Activated T-cell treated with anti-CD3 and anti-CD28 coated beads, Interleukin-2, amount 50 U/mL, for 4 hours (primary cell): ENCODE measurements around the gene C7. TPM values are rescaled to one million over a fixed set of nuclear protein-coding genes. Genes with fewer than 3 reads are reported as not detected.

Experiments
- ATAC-seq, 2 donors: fragments of 200-7000 bp; cut with Tn5 transposase; one replicate each; pipeline ENCODE4 v1.10.0; 2021
- DNase-seq: peaks from one replicate; pipeline ENCODE4 v3.0.0-alpha.2; 2020
- H3K27me3 Mint-ChIP-seq: one replicate; pipeline ENCODE4 v1.8.0; 2021; ENCODE audit warnings: low read depth, mixed read lengths
- H3K36me3 Mint-ChIP-seq: one replicate; pipeline ENCODE4 v1.8.0; 2022; ENCODE audit warnings: mixed read lengths; ENCODE audit not compliant: insufficient read depth
- H3K4me1 Mint-ChIP-seq: one replicate; pipeline ENCODE4 v1.8.0; 2021; ENCODE audit warnings: low read depth, mixed read lengths
- H3K4me3 Mint-ChIP-seq: one replicate; pipeline ENCODE4 v1.8.0; 2021; ENCODE audit warnings: mild to moderate bottlenecking, moderate library complexity, mixed read lengths
- H3K9me3 Mint-ChIP-seq: one replicate; pipeline ENCODE4 v1.8.0; 2021; ENCODE audit warnings: mixed read lengths
- total RNA-seq, 3 donors: library from RNA; stranded (reverse); gene quantifications; one replicate each; pipeline ENCODE4 v1.2.1, GENCODE V29; 2021

C7 gene
- total RNA-seq, 3 donors from 2014 or later, result 0.54 to 1.7 (median 0.63) TPM

- no peak for ATAC-seq
- peaks cover 2% of the 10 kb centered on the region for H3K27me3 Mint-ChIP-seq
- no peaks in the 10 kb centered on the region for H3K9me3 Mint-ChIP-seq
- no peaks in the 10 kb centered on the region for H3K36me3 Mint-ChIP-seq
- DNase-seq, result no peak
- no peaks in the 10 kb centered on the region for H3K4me1 Mint-ChIP-seq
- H3K4me3 Mint-ChIP-seq, result no peak overlapping the region
These were observed 49.5 kb downstream of the C7 start for GRCh38 chr5:40958811-40959210.

GRCh38 chr5:40960037-40960436, 50.7 kb downstream of the C7 start:
- ATAC-seq (no peak), DNase-seq (no peak)
- Mint-ChIP-seq H3K27me3 (peaks cover 2% of the 10 kb centered on the region), H3K36me3 (no peaks in the 10 kb centered on the region), H3K4me1 (no peaks in the 10 kb centered on the region), H3K9me3 (no peaks in the 10 kb centered on the region), H3K4me3 (no peak overlapping the region)

GRCh38 chr5:40962207-40962955, 53.1 kb downstream of the C7 start:
- Mint-ChIP-seq H3K27me3 (peaks cover 2% of the 10 kb centered on the region), H3K36me3 (no peaks in the 10 kb centered on the region), H3K4me3 (no peak overlapping the region), H3K9me3 (no peaks in the 10 kb centered on the region), H3K4me1 (no peaks in the 10 kb centered on the region)
- ATAC-seq, result no peak
- no peak for DNase-seq

GRCh38 chr5:40972434-40972833, 63.1 kb downstream of the C7 start:
- no peaks in the 10 kb centered on the region for H3K4me1 Mint-ChIP-seq
- no peaks in the 10 kb centered on the region for H3K36me3 Mint-ChIP-seq
- no peaks in the 10 kb centered on the region for H3K9me3 Mint-ChIP-seq
- no peak overlapping the region for H3K4me3 Mint-ChIP-seq
- no peak for ATAC-seq
- peaks cover 6% of the 10 kb centered on the region for H3K27me3 Mint-ChIP-seq
- no peak for DNase-seq

- H3K27me3 Mint-ChIP-seq, result peaks cover 6% of the 10 kb centered on the region
- H3K4me1 Mint-ChIP-seq, result no peaks in the 10 kb centered on the region
- no peak overlapping the region for H3K4me3 Mint-ChIP-seq
- no peaks in the 10 kb centered on the region for H3K36me3 Mint-ChIP-seq
- ATAC-seq, result no peak
- no peak for DNase-seq
- no peaks in the 10 kb centered on the region for H3K9me3 Mint-ChIP-seq
These were observed 64.2 kb downstream of the C7 start for GRCh38 chr5:40973364-40974004.

GRCh38 chr5:40976041-40976440, 66.7 kb downstream of the C7 start:
- no peaks in the 10 kb centered on the region for H3K4me1 Mint-ChIP-seq
- no peak for DNase-seq
- peaks cover 8% of the 10 kb centered on the region for H3K27me3 Mint-ChIP-seq
- no peaks in the 10 kb centered on the region for H3K36me3 Mint-ChIP-seq
- H3K4me3 Mint-ChIP-seq, result no peak overlapping the region
- ATAC-seq, result no peak
- no peaks in the 10 kb centered on the region for H3K9me3 Mint-ChIP-seq

GRCh38 chr5:40976836-40977235, 67.5 kb downstream of the C7 start:
- H3K4me3 Mint-ChIP-seq, result no peak overlapping the region
- H3K9me3 Mint-ChIP-seq, result no peaks in the 10 kb centered on the region
- DNase-seq (no peak), ATAC-seq (no peak)
- no peaks in the 10 kb centered on the region for H3K36me3 Mint-ChIP-seq
- H3K4me1 Mint-ChIP-seq, result no peaks in the 10 kb centered on the region
- peaks cover 6% of the 10 kb centered on the region for H3K27me3 Mint-ChIP-seq

GRCh38 chr5:40981420-40981819, 72.1 kb downstream of the C7 start:
- DNase-seq (no peak), ATAC-seq (no peak)
- no peaks in the 10 kb centered on the region for H3K9me3 Mint-ChIP-seq
- H3K4me3 Mint-ChIP-seq, result no peak overlapping the region
- H3K4me1 Mint-ChIP-seq, result no peaks in the 10 kb centered on the region
- no peaks in the 10 kb centered on the region for H3K36me3 Mint-ChIP-seq
- H3K27me3 Mint-ChIP-seq, result peaks cover 6% of the 10 kb centered on the region

GRCh38 chr5:40983781-40984180, 74.5 kb downstream of the C7 start:
- Mint-ChIP-seq H3K9me3 (peaks cover 11% of the 10 kb centered on the region), H3K4me3 (no peak overlapping the region), H3K27me3 (peaks cover 6% of the 10 kb centered on the region), H3K36me3 (no peaks in the 10 kb centered on the region), H3K4me1 (no peaks in the 10 kb centered on the region)
- DNase-seq (no peak), ATAC-seq (no peak)

- Mint-ChIP-seq H3K9me3 (peaks cover 11% of the 10 kb centered on the region), H3K36me3 (no peaks in the 10 kb centered on the region), H3K4me1 (no peaks in the 10 kb centered on the region), H3K27me3 (peaks cover 3% of the 10 kb centered on the region), H3K4me3 (no peak overlapping the region)
- DNase-seq, result no peak
- ATAC-seq, result no peak
These were observed 75.6 kb downstream of the C7 start for GRCh38 chr5:40984884-40985283.

GRCh38 chr5:40985501-40985900, 76.2 kb downstream of the C7 start:
- Mint-ChIP-seq H3K36me3 (no peaks in the 10 kb centered on the region), H3K4me3 (no peak overlapping the region), H3K9me3 (peaks cover 11% of the 10 kb centered on the region), H3K4me1 (no peaks in the 10 kb centered on the region), H3K27me3 (peaks cover 3% of the 10 kb centered on the region)
- ATAC-seq (no peak), DNase-seq (no peak)

- Mint-ChIP-seq H3K27me3 (peaks cover 3% of the 10 kb centered on the region), H3K4me1 (no peaks in the 10 kb centered on the region), H3K4me3 (no peak overlapping the region), H3K9me3 (peaks cover 11% of the 10 kb centered on the region), H3K36me3 (no peaks in the 10 kb centered on the region)
- DNase-seq, result no peak
- ATAC-seq, result no peak
These were observed 77.4 kb downstream of the C7 start for GRCh38 chr5:40986666-40987065.

- Mint-ChIP-seq H3K27me3 (peaks cover 3% of the 10 kb centered on the region), H3K9me3 (peaks cover 11% of the 10 kb centered on the region), H3K4me3 (no peak overlapping the region), H3K4me1 (no peaks in the 10 kb centered on the region), H3K36me3 (no peaks in the 10 kb centered on the region)
- no peak for ATAC-seq
- no peak for DNase-seq
These were observed 78.1 kb downstream of the C7 start for GRCh38 chr5:40987349-40987748.

GRCh38 chr5:40988746-40989510, 79.6 kb downstream of the C7 start:
- DNase-seq (no peak), ATAC-seq (no peak)
- H3K36me3 Mint-ChIP-seq, result no peaks in the 10 kb centered on the region
- no peak overlapping the region for H3K4me3 Mint-ChIP-seq
- peaks cover 3% of the 10 kb centered on the region for H3K27me3 Mint-ChIP-seq
- no peaks in the 10 kb centered on the region for H3K4me1 Mint-ChIP-seq
- peaks cover 11% of the 10 kb centered on the region for H3K9me3 Mint-ChIP-seq
